ENCODE data around the gene SRPK2.

- TF ChIP-seq SOX6 (IDR thresholded peaks at IDR 0.05) = no peak
- TF ChIP-seq SOX6 (CRISPR knock-in tag; IDR thresholded peaks at IDR 0.05) = no peak
- TF ChIP-seq MAX (IDR thresholded peaks at IDR 0.05) = no peak
- peak; percentile 75 for TF ChIP-seq CTCF (CRISPR knock-in tag; IDR thresholded peaks at IDR 0.05)
- no peak for TF ChIP-seq BATF2 (CRISPR knock-in tag; IDR thresholded peaks at IDR 0.05)
- no peak for TF ChIP-seq CHD2 (IDR thresholded peaks at IDR 0.05; ENCODE audit: low read depth, low read length)
- TF ChIP-seq DNMT1 (CRISPR knock-in tag; IDR thresholded peaks at IDR 0.05) = no peak
- TF ChIP-seq BHLHE40 (IDR thresholded peaks at IDR 0.05; ENCODE audit: low read length) = no peak
Observed at GRCh38 chr7:105429746-105430612, 41.3 kb upstream of the SRPK2 start.

Data from HepG2 (cell line).